Tibial nerve (tissue), 4 donors: ENCODE data around the gene PADI3. TPM values are rescaled to one million over a fixed set of nuclear protein-coding genes. Genes with fewer than 3 reads are reported as not detected.

ENCODE experiments used
- DNase-seq, 2 donors: peaks; one replicate each; pipeline ENCODE4 v3.0.0-alpha.2; 2019; ENCODE audit warnings: low spot score in 2 of 2
- H3K27ac ChIP-seq, 4 donors: fragments of 200-600 bp; sonication (generic) in 3 of 4; one replicate each; pipeline ENCODE4 v1.5.1; 2017 to 2019; ENCODE audit warnings: mild to moderate bottlenecking in 1 of 4
- H3K27me3 ChIP-seq, 2 donors: fragments of 200-600 bp; sonication (generic) in 1 of 2; one replicate each; pipeline versions ENCODE4 v1.5.1 to v1.6.0; 2017 to 2019
- H3K36me3 ChIP-seq, 3 donors: fragments of 200-600 bp; sonication (generic); one replicate each; pipeline ENCODE4 v1.5.1; 2018 to 2019
- H3K4me1 ChIP-seq, 4 donors: fragments of 200-600 bp; sonication (generic) in 3 of 4; one replicate each; pipeline ENCODE4 v1.5.1; 2017 to 2019
- H3K4me3 ChIP-seq, 4 donors: fragments of 200-600 bp; sonication (generic) in 3 of 4; one replicate each; pipeline ENCODE4 v1.5.1; 2017 to 2019; ENCODE audit warnings: mild to moderate bottlenecking in 1 of 4, moderate library complexity in 1 of 4
- H3K9me3 ChIP-seq, 4 donors: fragments of 200-600 bp; sonication (generic) in 3 of 4; one replicate each; pipeline ENCODE4 v1.5.1; 2017 to 2019
- EP300 ChIP-seq, 2 donors: sonication (generic); formaldehyde crosslinking; IDR thresholded peaks; one replicate each; pipeline ENCODE4 v1.6.1; 2017; ENCODE audit warnings: antibody characterized with exemption in 2 of 2, mild to moderate bottlenecking in 1 of 2
- POLR2A ChIP-seq, 2 donors: fragments of 450-650 bp; IDR thresholded peaks; one replicate each; pipeline ENCODE4 v1.6.1; 2017; ENCODE audit warnings: antibody characterized with exemption in 2 of 2, mild to moderate bottlenecking in 2 of 2, moderate library complexity in 2 of 2
- WGBS, 2 donors: methylation state at CpG; one replicate each; pipeline ENCODE4 v1.1.5; 2018; 5-methylcytosine and 5-hydroxymethylcytosine counted together
- total RNA-seq, 4 donors: library from RNA; depleted of rRNA; stranded (reverse); fragments of >200 nt; gene quantifications; one replicate each; pipeline ENCODE4 v1.1.0, GENCODE V29; 2016
- TF ChIP-seq, protein P1 (sequence below), 5 experiments: fragments of 200-600 bp in 3 of 5; fragments of 450-650 bp in 2 of 5; sonication (generic) in 3 of 5; IDR thresholded peaks; one replicate each; pipeline ENCODE4 v1.5.1; 2016 to 2019; ENCODE audit warnings: antibody characterized with exemption in 5 of 5, mild to moderate bottlenecking in 3 of 5, moderate library complexity in 2 of 5

Gene PADI3
- total RNA-seq, 4 donors from 2014 or later = not detected

DNA sequence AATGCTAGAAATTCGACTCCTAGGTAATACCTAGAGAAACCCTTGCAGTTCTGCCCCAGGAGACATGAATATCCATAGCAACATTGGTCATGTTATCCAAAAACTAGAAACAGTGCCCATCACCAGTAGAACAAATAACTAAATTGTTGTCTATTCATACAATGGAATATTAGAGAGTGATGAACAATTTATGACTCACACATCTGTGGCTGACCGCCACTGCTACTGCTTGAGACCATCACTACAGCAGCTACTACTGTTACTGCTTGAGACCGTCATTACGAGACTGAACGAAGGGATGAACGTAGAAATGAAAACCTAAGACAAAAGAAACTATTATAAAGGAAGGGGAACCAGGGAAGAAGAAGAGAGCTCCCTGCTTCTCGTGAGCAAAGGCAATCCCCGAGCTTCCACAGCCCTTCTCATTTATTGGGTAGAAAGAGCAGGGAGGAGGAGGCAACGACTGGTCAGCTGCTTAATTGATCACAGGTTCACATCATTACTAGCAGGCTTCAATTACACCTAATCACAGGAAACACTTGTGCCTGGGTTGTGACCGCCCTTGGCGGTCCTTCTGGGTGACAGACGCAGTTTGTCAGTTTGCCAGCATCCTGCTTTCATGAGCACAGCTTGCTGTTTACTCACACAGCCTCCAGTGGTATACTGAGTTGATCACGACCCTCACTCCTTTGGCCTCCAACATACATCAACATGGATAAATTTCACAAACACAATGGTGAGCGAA, 45.0 kb downstream of the PADI3 start:
- Histone ChIP-seq H3K4me1 (no peaks in the 10 kb centered on the region), H3K36me3 (no peaks in the 10 kb centered on the region), H3K9me3 (peaks cover 0 to 12% (median 0%) of the 10 kb centered on the region in 4 donors), H3K27ac (no peak overlapping the region), H3K4me3 (no peak overlapping the region), H3K27me3 (peaks cover 0 to 19% of the 10 kb centered on the region in 2 donors)
- TF ChIP-seq EP300 (IDR thresholded peaks at IDR 0.05) = no peak
- no peak for TF ChIP-seq POLR2A (IDR thresholded peaks at IDR 0.05)
- TF ChIP-seq, protein P1, sequence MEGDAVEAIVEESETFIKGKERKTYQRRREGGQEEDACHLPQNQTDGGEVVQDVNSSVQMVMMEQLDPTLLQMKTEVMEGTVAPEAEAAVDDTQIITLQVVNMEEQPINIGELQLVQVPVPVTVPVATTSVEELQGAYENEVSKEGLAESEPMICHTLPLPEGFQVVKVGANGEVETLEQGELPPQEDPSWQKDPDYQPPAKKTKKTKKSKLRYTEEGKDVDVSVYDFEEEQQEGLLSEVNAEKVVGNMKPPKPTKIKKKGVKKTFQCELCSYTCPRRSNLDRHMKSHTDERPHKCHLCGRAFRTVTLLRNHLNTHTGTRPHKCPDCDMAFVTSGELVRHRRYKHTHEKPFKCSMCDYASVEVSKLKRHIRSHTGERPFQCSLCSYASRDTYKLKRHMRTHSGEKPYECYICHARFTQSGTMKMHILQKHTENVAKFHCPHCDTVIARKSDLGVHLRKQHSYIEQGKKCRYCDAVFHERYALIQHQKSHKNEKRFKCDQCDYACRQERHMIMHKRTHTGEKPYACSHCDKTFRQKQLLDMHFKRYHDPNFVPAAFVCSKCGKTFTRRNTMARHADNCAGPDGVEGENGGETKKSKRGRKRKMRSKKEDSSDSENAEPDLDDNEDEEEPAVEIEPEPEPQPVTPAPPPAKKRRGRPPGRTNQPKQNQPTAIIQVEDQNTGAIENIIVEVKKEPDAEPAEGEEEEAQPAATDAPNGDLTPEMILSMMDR (IDR thresholded peaks at IDR 0.05) = no peak
- WGBS, 2 donors = 43 to 46% methylated on average over 14 of the region's 14 CpGs
- no peak for DNase-seq

DNA sequence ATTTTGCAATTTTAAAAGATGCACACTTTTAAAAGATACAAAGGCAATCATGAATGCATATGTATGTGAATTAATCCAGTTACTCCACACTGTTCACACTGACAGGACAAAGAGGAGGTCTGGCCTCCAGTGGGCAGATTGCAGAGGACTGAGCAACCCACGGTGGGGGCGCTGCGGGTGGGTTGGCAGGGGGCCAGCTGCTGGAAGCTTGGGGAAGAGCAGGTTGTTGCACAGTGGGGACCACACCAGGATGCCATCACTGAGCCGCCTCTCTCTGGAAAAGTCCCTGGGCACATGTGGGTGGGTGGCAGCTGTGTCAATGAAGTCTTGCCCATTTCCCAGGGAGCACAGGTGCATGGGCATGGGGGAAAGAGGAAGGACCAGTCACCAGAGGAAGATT, 46.4 kb downstream of the PADI3 start:
- 56 to 69% methylated on average over 4 of the region's 4 CpGs for WGBS, 2 donors
- DNase-seq = no peak

DNA sequence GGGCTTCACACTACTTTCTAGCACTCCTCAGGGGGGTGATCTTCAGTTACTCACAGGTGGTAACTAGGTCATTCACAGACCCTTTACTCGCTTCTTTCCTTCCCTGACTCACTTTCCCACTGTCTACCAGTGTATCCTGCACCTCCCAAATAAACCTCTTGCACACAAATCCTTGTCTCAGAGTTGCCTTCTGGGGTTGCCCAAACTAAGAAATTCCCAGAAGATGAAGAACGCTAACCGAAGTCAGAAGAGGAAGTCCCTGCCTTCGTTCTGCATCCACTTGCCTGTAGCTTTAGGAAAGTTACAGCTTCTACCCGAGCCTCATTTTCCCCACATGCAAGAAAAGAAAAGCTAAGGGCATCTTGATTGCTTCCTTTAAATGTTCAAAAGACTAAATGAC, 47.2 kb downstream of the PADI3 start:
- no peak overlapping the region for H3K27ac ChIP-seq
- no peaks in the 10 kb centered on the region for H3K36me3 ChIP-seq
- peaks cover 0 to 19% of the 10 kb centered on the region in 2 donors for H3K27me3 ChIP-seq
- H3K4me1 ChIP-seq = no peaks in the 10 kb centered on the region
- TF ChIP-seq, protein P1 (IDR thresholded peaks at IDR 0.05) = no peak
- TF ChIP-seq EP300 (IDR thresholded peaks at IDR 0.05) = no peak
- no peak for TF ChIP-seq POLR2A (IDR thresholded peaks at IDR 0.05)
- 75 to 82% methylated on average over 5 of the region's 5 CpGs for whole genome bisulfite sequencing, 2 donors
- no peak for DNase-seq
- no peak overlapping the region for H3K4me3 ChIP-seq
- H3K9me3 ChIP-seq = peaks cover 0 to 32% (median 0%) of the 10 kb centered on the region in 4 donors

More for the DNA sequence above, 46.4 kb downstream of the PADI3 start:
- Histone ChIP-seq H3K4me1 (no peaks in the 10 kb centered on the region), H3K36me3 (no peaks in the 10 kb centered on the region), H3K27ac (no peak overlapping the region), H3K4me3 (no peak overlapping the region), H3K27me3 (peaks cover 0 to 19% of the 10 kb centered on the region in 2 donors), H3K9me3 (peaks cover 0 to 25% (median 0%) of the 10 kb centered on the region in 4 donors)
- TF ChIP-seq POLR2A (IDR thresholded peaks at IDR 0.05) (no peak), EP300 (IDR thresholded peaks at IDR 0.05) (no peak)
- TF ChIP-seq, protein P1 (IDR thresholded peaks at IDR 0.05) = no peak

DNA sequence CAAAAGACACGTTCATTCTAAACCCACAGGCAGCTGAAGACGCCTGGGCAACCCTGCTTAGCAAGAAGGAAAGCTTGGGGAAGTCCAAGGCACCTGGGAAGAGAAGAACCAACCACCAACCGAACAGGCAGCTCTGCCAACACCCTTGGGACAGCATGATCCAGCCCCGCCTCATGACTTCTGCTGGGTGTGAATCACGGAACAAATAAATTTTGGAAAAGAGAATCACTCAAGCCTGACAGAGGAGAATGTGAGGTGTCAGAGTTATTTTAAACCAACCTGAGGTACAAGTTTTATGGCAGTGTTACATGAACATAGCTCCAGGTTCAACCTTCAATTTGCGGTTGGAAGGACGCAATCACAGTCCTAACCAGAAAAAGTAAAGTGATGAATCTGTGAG, 49.1 kb downstream of the PADI3 start:
- TF ChIP-seq POLR2A (IDR thresholded peaks at IDR 0.05) = no peak
- TF ChIP-seq, protein P1 (IDR thresholded peaks at IDR 0.05) = no peak
- no peak for TF ChIP-seq EP300 (IDR thresholded peaks at IDR 0.05)
- 78 to 84% methylated on average over 7 of the region's 7 CpGs for WGBS, 2 donors
- DNase-seq = no peak
- Histone ChIP-seq H3K27ac (no peak overlapping the region), H3K27me3 (peaks cover 0 to 10% of the 10 kb centered on the region in 2 donors), H3K4me3 (no peak overlapping the region), H3K4me1 (no peaks in the 10 kb centered on the region), H3K36me3 (no peaks in the 10 kb centered on the region), H3K9me3 (peaks cover 0 to 51% (median 0%) of the 10 kb centered on the region in 4 donors)

DNA sequence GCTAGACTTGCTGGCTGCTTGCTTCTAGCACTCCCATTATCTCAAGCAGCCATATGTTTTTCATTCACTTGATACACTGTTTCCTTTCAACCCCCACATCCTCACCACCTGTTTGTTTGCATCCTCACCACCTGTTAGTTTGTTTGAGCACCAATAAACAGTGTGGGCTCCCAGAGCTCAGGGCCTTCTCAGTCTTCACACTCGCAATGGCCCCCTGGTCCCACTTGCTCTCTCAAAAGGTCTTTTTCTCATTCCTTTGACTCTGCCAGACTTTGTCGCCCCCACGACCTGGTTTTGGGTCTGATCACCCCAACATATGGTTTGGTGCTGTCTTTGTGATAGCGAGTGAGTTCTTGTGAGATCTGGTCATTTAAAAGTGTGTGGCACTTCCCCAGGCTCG, 52.9 kb downstream of the PADI3 start:
- no peak for DNase-seq
- no peaks in the 10 kb centered on the region for H3K4me1 ChIP-seq
- H3K36me3 ChIP-seq = no peaks in the 10 kb centered on the region
- H3K27me3 ChIP-seq = peaks cover 0 to 3% of the 10 kb centered on the region in 2 donors
- H3K27ac ChIP-seq = no peak overlapping the region
- peaks cover 0 to 40% (median 0%) of the 10 kb centered on the region in 4 donors for H3K9me3 ChIP-seq
- no peak overlapping the region for H3K4me3 ChIP-seq
- TF ChIP-seq EP300 (IDR thresholded peaks at IDR 0.05) = no peak
- TF ChIP-seq, protein P1 (IDR thresholded peaks at IDR 0.05) = no peak
- no peak for TF ChIP-seq POLR2A (IDR thresholded peaks at IDR 0.05)
- WGBS, 2 donors = 77 to 83% methylated on average over 5 of the region's 5 CpGs
